K562 (cell line): Measurements from ENCODE around the gene CTXN1. TPM values are rescaled to one million over a fixed set of nuclear protein-coding genes. Genes with fewer than 3 reads are reported as not detected.

ENCODE experiments used
- ATAC-seq: fragments of 200-7000 bp; cut with Tn5 transposase; 3 replicates; pipeline ENCODE4 v1.9.1; 2020; ENCODE audit warnings: moderate library complexity
- BruUV-seq: library from RNA; stranded (reverse); fragments of 400-500 nt; replicated peaks from 2 replicates; lab custom pipeline; 2021; lab: Mats Ljungman, UMichigan
- CTCF ChIA-PET: fragments of 300-600 bp; formaldehyde crosslinking; extraction: SDS; loops from one replicate; lab custom pipeline; 2021; ENCODE audit warnings: low intra/inter-chr PET ratio; lab: Yijun Ruan, JAX
- POLR2A ChIA-PET: fragments of 300-600, 350-650 bp; sonication (Branson Sonifier 250); formaldehyde crosslinking; extraction: SDS; loops from one replicate; lab custom pipeline; 2021; ENCODE audit warnings: antibody characterized with exemption, inconsistent platforms; lab: Yijun Ruan, JAX
- DNase-seq, 4 experiments: peaks; one replicate each; pipeline versions ENCODE4 v3.0.0 to v3.0.0-alpha.2; 2011 to 2018; ENCODE audit warnings: low spot score in 3 of 4, mixed read lengths in 3 of 4; ENCODE audit errors: extremely low read depth in 1 of 4
- FAIRE-seq: peaks from 2 replicates; lab custom pipeline; 2011; peaks lifted over from hg19 to GRCh38; lab: Jason Lieb, UNC
- H2AFZ ChIP-seq: 2 replicates; pipeline ENCODE4 v1.6.0; 2011; ENCODE audit warnings: low read depth, low read length, control low read depth, inconsistent platforms
- H3K27ac ChIP-seq: fragments of 200-600 bp; 3 replicates; pipeline ENCODE4 v1.8.0; 2011; ENCODE audit warnings: low read depth, mild to moderate bottlenecking, control low read depth, inconsistent platforms, low read length, moderate library complexity, mixed read lengths; ENCODE audit errors: extremely low read depth
- H3K27me3 ChIP-seq, 2 experiments: fragments of 300-600 bp in 1 of 2; 2 replicates in 1 of 2; 3 replicates in 1 of 2; pipeline versions ENCODE4 v1.6.0 to v1.8.0; 2011; ENCODE audit warnings: inconsistent platforms in 2 of 2, low read length in 2 of 2, mild to moderate bottlenecking in 1 of 2, mixed read lengths in 1 of 2, moderate library complexity in 1 of 2; ENCODE audit not compliant: control insufficient read depth in 2 of 2, insufficient read depth in 2 of 2
- H3K36me3 ChIP-seq: fragments of 300-600 bp; 3 replicates; pipeline ENCODE4 v1.8.0; 2011; ENCODE audit warnings: mild to moderate bottlenecking, low read length, inconsistent platforms; ENCODE audit not compliant: control insufficient read depth, insufficient read depth
- H3K4me1 ChIP-seq, 2 experiments: fragments of 200-600 bp in 1 of 2; replicated peaks in 1 of 2; 2 replicates in 1 of 2; 3 replicates in 1 of 2; pipeline versions ENCODE4 v1.5.1 to v1.8.0; 2011; ENCODE audit warnings: inconsistent platforms in 2 of 2, low read length in 2 of 2, mild to moderate bottlenecking in 1 of 2, mixed read lengths in 1 of 2, moderate library complexity in 1 of 2; ENCODE audit not compliant: control insufficient read depth in 2 of 2, insufficient read depth in 2 of 2
- H3K4me2 ChIP-seq: 2 replicates; pipeline ENCODE4 v1.6.1; 2011; ENCODE audit warnings: low read length, control low read depth, inconsistent platforms, mixed read lengths; ENCODE audit not compliant: insufficient read depth
- H3K4me3 ChIP-seq: fragments of 200-600 bp; sonication (generic), shearing (Covaris generic); 2 replicates; pipeline ENCODE4 v1.5.1; 2016; ENCODE audit warnings: control low read depth, inconsistent platforms
- H3K79me2 ChIP-seq: fragments of 200-600 bp; 3 replicates; pipeline ENCODE4 v1.8.0; 2011; ENCODE audit warnings: low read length, inconsistent platforms; ENCODE audit not compliant: control insufficient read depth, insufficient read depth
- H3K9ac ChIP-seq, 2 experiments: 2 replicates each; pipeline versions ENCODE4 v1.6.0 to v1.6.1; 2011; ENCODE audit warnings: low read depth in 2 of 2, low read length in 2 of 2, control low read depth in 1 of 2, inconsistent platforms in 1 of 2, mild to moderate bottlenecking in 1 of 2, mixed read lengths in 1 of 2; ENCODE audit not compliant: insufficient read depth in 1 of 2
- H3K9me1 ChIP-seq: one replicate; pipeline ENCODE4 v1.6.0; 2011; ENCODE audit warnings: inconsistent platforms, mild to moderate bottlenecking, low read length, moderate library complexity; ENCODE audit not compliant: control insufficient read depth, insufficient read depth
- H3K9me3 ChIP-seq: replicated peaks from 2 replicates; pipeline ENCODE4 v1.5.1; 2011; ENCODE audit warnings: low read depth, low read length, inconsistent platforms; ENCODE audit not compliant: control insufficient read depth, insufficient read depth
- H4K20me1 ChIP-seq: replicated peaks from 2 replicates; pipeline ENCODE4 v1.6.1; 2011; ENCODE audit warnings: low read length, inconsistent platforms, mixed read lengths; ENCODE audit not compliant: control insufficient read depth, insufficient read depth
- CEBPG ChIP-seq, 3 experiments: fragments of 200-800 bp in 1 of 3; sonication (Bioruptor generic) in 1 of 3; sonication (generic) in 1 of 3; formaldehyde crosslinking in 1 of 3; IDR thresholded peaks in 2 of 3; conservative IDR thresholded peaks in 1 of 3; 2 replicates each; pipeline versions ENCODE4 v1.6.1 to v1.8.0; 2016 to 2022; ENCODE audit warnings: missing compliant biosample characterization in 2 of 3, missing genetic modification characterization in 2 of 3, mild to moderate bottlenecking in 1 of 3, missing genetic modification reagents in 1 of 3
- DIDO1 ChIP-seq: fragments of 450-650 bp; IDR thresholded peaks from 2 replicates; pipeline ENCODE4 v1.6.1; 2016; ENCODE audit warnings: low read depth, missing biosample characterization, missing genetic modification characterization
- LARP7 ChIP-seq: fragments of 450-650 bp; IDR thresholded peaks from 2 replicates; pipeline ENCODE4 v1.6.1; 2016
- PCBP1 ChIP-seq: fragments of 200-400 bp; formaldehyde crosslinking; IDR thresholded peaks from 2 replicates; pipeline ENCODE4 v1.6.1; 2018; ENCODE audit warnings: mild to moderate bottlenecking, low read depth, low read length; ENCODE audit not compliant: poor library complexity, severe bottlenecking
- POLR2G ChIP-seq: fragments of 200-400 bp; formaldehyde crosslinking; IDR thresholded peaks from 2 replicates; pipeline ENCODE4 v1.6.1; 2017; ENCODE audit warnings: low read depth, mild to moderate bottlenecking, antibody characterized with exemption, low read length, moderate library complexity
- RBFOX2 ChIP-seq: fragments of 200-400 bp; formaldehyde crosslinking; IDR thresholded peaks from 2 replicates; pipeline ENCODE4 v1.6.1; 2017; ENCODE audit warnings: low read depth, mild to moderate bottlenecking, low read length, moderate library complexity
- TOE1 ChIP-seq, 2 experiments: fragments of 450-650 bp in 1 of 2; sonication (generic) in 1 of 2; formaldehyde crosslinking in 1 of 2; IDR thresholded peaks; 2 replicates each; pipeline versions ENCODE4 v1.7.1 to v1.8.0; 2016 to 2022; ENCODE audit warnings: borderline replicate concordance in 2 of 2, mild to moderate bottlenecking in 2 of 2, antibody characterized with exemption in 1 of 2, inconsistent platforms in 1 of 2, low read depth in 1 of 2, missing genetic modification reagents in 1 of 2, moderate library complexity in 1 of 2
- U2AF1 ChIP-seq: fragments of 200-400 bp; formaldehyde crosslinking; optimal IDR thresholded peaks from 2 replicates; pipeline ENCODE3; 2017; ENCODE audit warnings: mild to moderate bottlenecking, low read depth, low read length, moderate library complexity
- WGBS: fragments of 100-300 bp; shearing (Covaris generic); methylation state at CpG from one replicate; pipeline ENCODE4 v1.1.6; 2016; ENCODE audit warnings: low coverage, mixed read lengths; ENCODE audit not compliant: insufficient coverage; ENCODE audit errors: missing lambda C conversion rate; 5-methylcytosine and 5-hydroxymethylcytosine counted together
- in situ Hi-C: fragments of 300-500 bp; cut with MboI; formaldehyde crosslinking; loops from 4 replicates; pipeline ENCODE4 v1.15.0; 2018; ENCODE audit warnings: inconsistent platforms, mixed read lengths
- intact Hi-C: fragments of 100-400 bp; cut with micrococcal nuclease; formaldehyde crosslinking; loops from 2 replicates; pipeline ENCODE4 v1.14.2; 2022
- polyA plus RNA-seq, 8 experiments: library from polyadenylated mRNA; depleted of rRNA in 4 of 8; stranded (reverse) in 5 of 8; unstranded in 3 of 8; fragments of >200 nt; fragmentation: Nextera tagmentation in 2 of 8; fragmentation: Illumina TruSeq in 1 of 8; extraction: Ambion mirVana in 2 of 8; extraction: Trizol in 1 of 8; gene quantifications; 2 replicates each; pipeline versions ENCODE4 v1.2.1 to v1.2.3, GENCODE V29; 2011 to 2014; ENCODE audit warnings: inconsistent platforms in 1 of 8, missing spikeins in 1 of 8
- total RNA-seq, 7 experiments: library from RNA; depleted of rRNA in 6 of 7; stranded (reverse); fragments of >200 nt in 6 of 7; fragmentation: Illumina TruSeq in 2 of 7; extraction: Trizol in 2 of 7; gene quantifications; 2 replicates each; pipeline versions ENCODE4 v1.2.1 to v1.2.3, GENCODE V29; 2011 to 2021; ENCODE audit warnings: low replicate concordance in 1 of 7
- TF ChIP-seq, protein P1 (sequence below): sonication (generic); formaldehyde crosslinking; IDR thresholded peaks from 2 replicates; pipeline ENCODE4 v1.8.0; 2022; ENCODE audit warnings: mild to moderate bottlenecking, missing genetic modification reagents
- TF ChIP-seq, protein P2 (sequence below): sonication (generic); formaldehyde crosslinking; IDR thresholded peaks from 2 replicates; pipeline ENCODE4 v1.8.0; 2022; ENCODE audit warnings: mild to moderate bottlenecking, missing genetic modification reagents

The CTXN1 gene
- total and polyA plus RNA-seq, 9 of the 15 experiments (the other 6 are each of a cell fraction or from before 2014, with no cell fraction given), result 0.15 to 37.4 (median 1.8) TPM; not detected in 2

DNA sequence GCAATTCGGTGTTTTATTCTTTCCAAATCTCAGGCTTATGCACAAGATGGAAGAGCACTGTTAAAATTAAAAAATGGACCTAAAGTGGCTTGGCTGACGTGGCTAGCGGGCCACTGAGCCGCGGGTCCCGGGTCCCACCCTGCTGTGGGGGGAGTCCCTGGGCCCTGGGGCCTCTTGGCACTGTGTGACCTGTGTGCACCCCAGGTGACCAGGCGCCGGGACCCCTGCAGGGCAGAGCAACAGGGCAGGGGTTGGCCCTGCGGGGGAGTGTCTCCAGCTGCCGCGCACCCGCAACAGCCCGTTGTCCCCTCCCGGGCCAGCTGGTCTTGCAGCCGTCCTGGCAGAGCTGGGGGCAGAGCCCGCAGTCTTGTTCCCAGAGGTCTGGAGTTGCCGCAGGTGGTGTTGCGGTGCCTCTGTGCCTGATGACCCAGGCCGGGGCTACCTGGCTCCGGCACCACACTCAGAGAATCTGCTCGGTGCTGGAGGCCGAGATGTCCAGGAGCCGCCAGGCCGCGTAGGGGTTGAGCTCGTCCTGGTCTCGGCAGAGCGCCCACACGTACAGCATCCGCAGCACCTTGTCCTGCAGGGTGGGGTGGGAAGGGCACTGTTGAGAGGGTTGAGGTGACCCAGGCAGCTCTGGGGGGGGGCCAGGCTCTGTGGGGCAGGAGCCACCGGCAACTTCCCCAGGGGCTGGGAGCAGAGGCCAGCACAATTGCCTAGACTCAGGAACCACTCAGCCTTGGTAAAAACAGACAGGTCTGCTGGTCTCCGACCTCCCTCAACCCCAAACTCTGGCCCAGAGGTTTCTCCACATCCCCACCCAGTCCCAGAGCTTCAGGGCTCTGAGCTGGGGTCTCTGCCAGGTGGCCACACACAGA, 1.0 kb upstream of the CTXN1 start (continued):
- peak; percentile 69 for TF ChIP-seq PCBP1
- no peak for TF ChIP-seq LARP7
- TF ChIP-seq DIDO1, result no peak
- TF ChIP-seq U2AF1, result no peak
- TF ChIP-seq RBFOX2, result peak; percentile 64
- peak; percentile 62 for TF ChIP-seq POLR2G
- TF ChIP-seq, all 486 proteins: peak for 12

DNA sequence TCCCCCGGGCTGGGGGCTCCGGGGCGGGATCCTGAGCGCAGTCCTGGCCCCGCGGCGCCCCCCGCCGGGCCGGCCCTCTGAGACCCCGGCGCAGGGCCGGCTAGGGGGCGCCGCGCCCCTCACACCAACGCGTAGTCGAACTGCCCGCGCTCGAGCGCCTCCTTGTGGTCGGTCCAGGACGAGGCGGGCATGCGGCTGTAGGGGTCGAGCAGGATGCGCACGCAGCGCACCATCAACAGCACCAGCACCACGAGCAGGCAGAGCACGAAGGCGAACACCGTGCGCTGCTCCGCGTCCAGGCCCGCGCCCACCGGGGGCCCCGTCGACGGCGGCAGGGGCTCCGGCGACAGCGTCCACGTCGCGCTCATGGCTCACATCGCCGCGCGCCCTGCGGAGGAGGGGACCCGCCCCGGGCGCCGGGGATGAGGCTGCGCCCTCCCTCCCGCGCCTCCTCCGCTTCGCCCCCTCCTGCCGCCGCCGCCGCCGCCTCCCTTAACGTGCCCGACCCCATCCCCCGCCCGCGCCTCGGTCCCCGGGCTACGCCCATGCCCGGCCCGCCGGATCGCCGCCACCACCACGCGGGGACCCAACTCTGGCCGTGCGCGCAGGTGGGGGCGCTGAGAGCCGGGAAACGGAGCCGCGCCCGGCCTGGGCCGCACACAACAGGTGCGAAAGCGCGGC, 624 bp downstream of the CTXN1 start:
- peak; percentile 86 for FAIRE-seq
- H3K9ac ChIP-seq, result peak overlapping the region in 1 of 2 experiments; percentile 87; a peak in 2 of 4 replicates
- ChIA-PET POLR2A (no interaction called here), CTCF (interaction anchor here (0.6 to 1.4 kb wide), 3 partner anchors 60 to 697 kb away, joined by 3 to 5 read pairs (median 3); no protein-coding TSS in a partner anchor)
- intact Hi-C loops (loop anchor here (1.0 kb wide), 1 partner anchor 72 kb away; no protein-coding TSS in a partner anchor), in situ Hi-C loops (no loop called here)
- no peaks in the 10 kb centered on the region; the same call in 2 of the 3 replicates for H3K79me2 ChIP-seq
- no peaks in the 10 kb centered on the region for H3K27me3 ChIP-seq
- H4K20me1 ChIP-seq, result peaks cover 31% of the 10 kb centered on the region; the same call in 1 of the 2 replicates
- BruUV-seq, result no TSS peak
- peak overlapping the region; percentile 48; the same call in 1 of the 3 replicates for H3K27ac ChIP-seq
- no peaks in the 10 kb centered on the region for H3K9me1 ChIP-seq
- ATAC-seq, result peak; percentile 57
- H3K4me2 ChIP-seq, result peak overlapping the region; percentile 66
- H2AFZ ChIP-seq, result peak overlapping the region; percentile 79; the same call in 1 of the 2 replicates
- H3K9me3 ChIP-seq, result no peaks in the 10 kb centered on the region
- peaks cover 13 to 86% of the 10 kb centered on the region in 2 experiments for H3K4me1 ChIP-seq
- peaks cover 39% of the 10 kb centered on the region; the same call in 1 of the 3 replicates for H3K36me3 ChIP-seq
- peak; percentile 75 to 93 (median 84) for DNase-seq
- under 1% methylated on average over 32 of the region's 98 CpGs for WGBS
- peak overlapping the region; percentile 48 for H3K4me3 ChIP-seq
- TF ChIP-seq TOE1 (IDR thresholded peaks at IDR 0.05; ENCODE audit: borderline replicate concordance) (no peak), TOE1 (CRISPR knock-in tag; IDR thresholded peaks at IDR 0.05; ENCODE audit: borderline replicate concordance, low read depth) (peak; percentile 94; the same call in 1 of the 2 replicates), CEBPG (CRISPR knock-in tag; IDR thresholded peaks at IDR 0.05) (no peak; the same call in 1 of the 2 replicates), CEBPG (tag; conservative IDR thresholded peaks at IDR 0.05 in 1 of 2, IDR thresholded peaks at IDR 0.05 in 1 of 2) (no peak)
- TF ChIP-seq, protein P1, sequence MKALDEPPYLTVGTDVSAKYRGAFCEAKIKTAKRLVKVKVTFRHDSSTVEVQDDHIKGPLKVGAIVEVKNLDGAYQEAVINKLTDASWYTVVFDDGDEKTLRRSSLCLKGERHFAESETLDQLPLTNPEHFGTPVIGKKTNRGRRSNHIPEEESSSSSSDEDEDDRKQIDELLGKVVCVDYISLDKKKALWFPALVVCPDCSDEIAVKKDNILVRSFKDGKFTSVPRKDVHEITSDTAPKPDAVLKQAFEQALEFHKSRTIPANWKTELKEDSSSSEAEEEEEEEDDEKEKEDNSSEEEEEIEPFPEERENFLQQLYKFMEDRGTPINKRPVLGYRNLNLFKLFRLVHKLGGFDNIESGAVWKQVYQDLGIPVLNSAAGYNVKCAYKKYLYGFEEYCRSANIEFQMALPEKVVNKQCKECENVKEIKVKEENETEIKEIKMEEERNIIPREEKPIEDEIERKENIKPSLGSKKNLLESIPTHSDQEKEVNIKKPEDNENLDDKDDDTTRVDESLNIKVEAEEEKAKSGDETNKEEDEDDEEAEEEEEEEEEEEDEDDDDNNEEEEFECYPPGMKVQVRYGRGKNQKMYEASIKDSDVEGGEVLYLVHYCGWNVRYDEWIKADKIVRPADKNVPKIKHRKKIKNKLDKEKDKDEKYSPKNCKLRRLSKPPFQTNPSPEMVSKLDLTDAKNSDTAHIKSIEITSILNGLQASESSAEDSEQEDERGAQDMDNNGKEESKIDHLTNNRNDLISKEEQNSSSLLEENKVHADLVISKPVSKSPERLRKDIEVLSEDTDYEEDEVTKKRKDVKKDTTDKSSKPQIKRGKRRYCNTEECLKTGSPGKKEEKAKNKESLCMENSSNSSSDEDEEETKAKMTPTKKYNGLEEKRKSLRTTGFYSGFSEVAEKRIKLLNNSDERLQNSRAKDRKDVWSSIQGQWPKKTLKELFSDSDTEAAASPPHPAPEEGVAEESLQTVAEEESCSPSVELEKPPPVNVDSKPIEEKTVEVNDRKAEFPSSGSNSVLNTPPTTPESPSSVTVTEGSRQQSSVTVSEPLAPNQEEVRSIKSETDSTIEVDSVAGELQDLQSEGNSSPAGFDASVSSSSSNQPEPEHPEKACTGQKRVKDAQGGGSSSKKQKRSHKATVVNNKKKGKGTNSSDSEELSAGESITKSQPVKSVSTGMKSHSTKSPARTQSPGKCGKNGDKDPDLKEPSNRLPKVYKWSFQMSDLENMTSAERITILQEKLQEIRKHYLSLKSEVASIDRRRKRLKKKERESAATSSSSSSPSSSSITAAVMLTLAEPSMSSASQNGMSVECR, result peak; percentile 71
- TF ChIP-seq, protein P2, sequence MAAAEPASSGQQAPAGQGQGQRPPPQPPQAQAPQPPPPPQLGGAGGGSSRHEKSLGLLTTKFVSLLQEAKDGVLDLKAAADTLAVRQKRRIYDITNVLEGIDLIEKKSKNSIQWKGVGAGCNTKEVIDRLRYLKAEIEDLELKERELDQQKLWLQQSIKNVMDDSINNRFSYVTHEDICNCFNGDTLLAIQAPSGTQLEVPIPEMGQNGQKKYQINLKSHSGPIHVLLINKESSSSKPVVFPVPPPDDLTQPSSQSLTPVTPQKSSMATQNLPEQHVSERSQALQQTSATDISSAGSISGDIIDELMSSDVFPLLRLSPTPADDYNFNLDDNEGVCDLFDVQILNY (CRISPR knock-in tag), result peak; percentile 51; the same call in 1 of the 2 replicates
